SK-N-SH (cell line): ENCODE data around the gene EFTUD2.

Experiments
- TAF1 ChIP-seq: IDR thresholded peaks from 2 replicates; pipeline ENCODE4 v1.6.1; 2012; ENCODE audit warnings: low read depth, mild to moderate bottlenecking, low read length, moderate library complexity, borderline replicate concordance
- TF ChIP-seq, protein P1 (sequence below): fragments of 150-350 bp; IDR thresholded peaks from 2 replicates; pipeline ENCODE4 v1.6.1; 2017; ENCODE audit warnings: antibody characterized with exemption, low read length, low read depth, borderline replicate concordance
- TF ChIP-seq, protein P2 (sequence below): fragments of 200-600 bp; sonication (generic); IDR thresholded peaks from 2 replicates; pipeline ENCODE4 v1.6.1; 2017; ENCODE audit warnings: antibody characterized with exemption, mild to moderate bottlenecking, moderate library complexity

DNA sequence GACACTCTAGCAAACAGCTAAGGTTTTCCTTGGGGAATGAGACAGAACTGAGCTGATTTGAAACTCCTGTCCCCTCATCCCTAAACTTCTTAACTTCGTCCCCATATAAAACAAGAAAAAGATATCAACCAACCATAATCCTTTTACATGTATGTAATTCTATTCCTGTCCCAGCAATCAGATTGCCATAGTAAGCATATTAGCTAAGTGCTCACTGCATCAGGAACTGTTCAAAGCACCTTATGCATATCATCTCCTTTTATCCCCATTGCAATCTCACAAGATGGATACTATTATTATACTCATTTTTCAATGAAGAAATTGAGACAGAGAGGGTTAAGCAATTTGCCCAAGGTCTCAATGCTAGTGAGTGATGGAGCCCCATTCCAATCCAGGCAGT is 41.5 kb upstream of the EFTUD2 start:
- TF ChIP-seq TAF1: no peak
- TF ChIP-seq, protein P1, sequence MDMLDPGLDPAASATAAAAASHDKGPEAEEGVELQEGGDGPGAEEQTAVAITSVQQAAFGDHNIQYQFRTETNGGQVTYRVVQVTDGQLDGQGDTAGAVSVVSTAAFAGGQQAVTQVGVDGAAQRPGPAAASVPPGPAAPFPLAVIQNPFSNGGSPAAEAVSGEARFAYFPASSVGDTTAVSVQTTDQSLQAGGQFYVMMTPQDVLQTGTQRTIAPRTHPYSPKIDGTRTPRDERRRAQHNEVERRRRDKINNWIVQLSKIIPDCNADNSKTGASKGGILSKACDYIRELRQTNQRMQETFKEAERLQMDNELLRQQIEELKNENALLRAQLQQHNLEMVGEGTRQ: no peak
- TF ChIP-seq, protein P2, sequence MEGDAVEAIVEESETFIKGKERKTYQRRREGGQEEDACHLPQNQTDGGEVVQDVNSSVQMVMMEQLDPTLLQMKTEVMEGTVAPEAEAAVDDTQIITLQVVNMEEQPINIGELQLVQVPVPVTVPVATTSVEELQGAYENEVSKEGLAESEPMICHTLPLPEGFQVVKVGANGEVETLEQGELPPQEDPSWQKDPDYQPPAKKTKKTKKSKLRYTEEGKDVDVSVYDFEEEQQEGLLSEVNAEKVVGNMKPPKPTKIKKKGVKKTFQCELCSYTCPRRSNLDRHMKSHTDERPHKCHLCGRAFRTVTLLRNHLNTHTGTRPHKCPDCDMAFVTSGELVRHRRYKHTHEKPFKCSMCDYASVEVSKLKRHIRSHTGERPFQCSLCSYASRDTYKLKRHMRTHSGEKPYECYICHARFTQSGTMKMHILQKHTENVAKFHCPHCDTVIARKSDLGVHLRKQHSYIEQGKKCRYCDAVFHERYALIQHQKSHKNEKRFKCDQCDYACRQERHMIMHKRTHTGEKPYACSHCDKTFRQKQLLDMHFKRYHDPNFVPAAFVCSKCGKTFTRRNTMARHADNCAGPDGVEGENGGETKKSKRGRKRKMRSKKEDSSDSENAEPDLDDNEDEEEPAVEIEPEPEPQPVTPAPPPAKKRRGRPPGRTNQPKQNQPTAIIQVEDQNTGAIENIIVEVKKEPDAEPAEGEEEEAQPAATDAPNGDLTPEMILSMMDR: no peak
